Activated CD8-positive, alpha-beta memory T cell treated with anti-CD3 and anti-CD28 coated beads, Interleukin-2, amount 50 U/mL, for 48 hours (primary cell): Measurements from ENCODE around the gene ADGRA3.

Source experiments
- DNase-seq: peaks from one replicate; pipeline ENCODE4 v3.0.0-alpha.2; 2020

The ADGRA3 gene, protein sequence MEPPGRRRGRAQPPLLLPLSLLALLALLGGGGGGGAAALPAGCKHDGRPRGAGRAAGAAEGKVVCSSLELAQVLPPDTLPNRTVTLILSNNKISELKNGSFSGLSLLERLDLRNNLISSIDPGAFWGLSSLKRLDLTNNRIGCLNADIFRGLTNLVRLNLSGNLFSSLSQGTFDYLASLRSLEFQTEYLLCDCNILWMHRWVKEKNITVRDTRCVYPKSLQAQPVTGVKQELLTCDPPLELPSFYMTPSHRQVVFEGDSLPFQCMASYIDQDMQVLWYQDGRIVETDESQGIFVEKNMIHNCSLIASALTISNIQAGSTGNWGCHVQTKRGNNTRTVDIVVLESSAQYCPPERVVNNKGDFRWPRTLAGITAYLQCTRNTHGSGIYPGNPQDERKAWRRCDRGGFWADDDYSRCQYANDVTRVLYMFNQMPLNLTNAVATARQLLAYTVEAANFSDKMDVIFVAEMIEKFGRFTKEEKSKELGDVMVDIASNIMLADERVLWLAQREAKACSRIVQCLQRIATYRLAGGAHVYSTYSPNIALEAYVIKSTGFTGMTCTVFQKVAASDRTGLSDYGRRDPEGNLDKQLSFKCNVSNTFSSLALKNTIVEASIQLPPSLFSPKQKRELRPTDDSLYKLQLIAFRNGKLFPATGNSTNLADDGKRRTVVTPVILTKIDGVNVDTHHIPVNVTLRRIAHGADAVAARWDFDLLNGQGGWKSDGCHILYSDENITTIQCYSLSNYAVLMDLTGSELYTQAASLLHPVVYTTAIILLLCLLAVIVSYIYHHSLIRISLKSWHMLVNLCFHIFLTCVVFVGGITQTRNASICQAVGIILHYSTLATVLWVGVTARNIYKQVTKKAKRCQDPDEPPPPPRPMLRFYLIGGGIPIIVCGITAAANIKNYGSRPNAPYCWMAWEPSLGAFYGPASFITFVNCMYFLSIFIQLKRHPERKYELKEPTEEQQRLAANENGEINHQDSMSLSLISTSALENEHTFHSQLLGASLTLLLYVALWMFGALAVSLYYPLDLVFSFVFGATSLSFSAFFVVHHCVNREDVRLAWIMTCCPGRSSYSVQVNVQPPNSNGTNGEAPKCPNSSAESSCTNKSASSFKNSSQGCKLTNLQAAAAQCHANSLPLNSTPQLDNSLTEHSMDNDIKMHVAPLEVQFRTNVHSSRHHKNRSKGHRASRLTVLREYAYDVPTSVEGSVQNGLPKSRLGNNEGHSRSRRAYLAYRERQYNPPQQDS (N-terminal part only)

DNA sequence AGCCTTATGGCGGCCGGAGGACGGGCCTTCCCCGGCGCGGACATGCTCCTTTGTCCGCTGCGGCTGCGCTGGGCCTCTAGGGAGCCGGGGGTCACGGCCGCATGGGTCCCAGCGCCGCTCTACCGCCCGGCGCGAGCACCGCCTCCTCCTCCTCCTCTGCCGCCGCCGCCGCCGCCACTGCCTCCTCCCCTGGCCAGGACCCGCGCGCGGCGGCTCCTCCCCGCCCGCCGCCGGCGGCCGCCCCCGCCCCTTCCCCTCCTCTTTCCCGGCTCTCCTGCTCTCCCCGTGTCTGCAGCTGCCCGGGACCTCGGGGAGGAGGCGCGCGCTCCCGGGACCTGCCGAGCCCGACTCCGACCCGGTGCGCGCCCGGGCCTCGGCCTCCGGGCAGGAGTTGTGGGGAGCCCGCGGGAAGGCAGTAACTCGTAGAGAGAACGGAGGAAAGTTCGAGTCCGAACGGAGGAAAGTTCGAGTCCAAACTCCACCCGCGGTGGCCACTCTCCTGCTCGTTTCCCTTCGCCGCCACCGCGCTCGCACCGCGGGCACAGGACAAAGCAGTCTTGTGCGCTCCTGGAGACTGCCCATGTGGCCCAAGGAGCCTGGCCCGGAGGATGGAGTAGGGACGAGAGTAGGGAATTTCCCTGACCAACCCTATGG lies at the start of gene ADGRA3:
ADGRA3 (minus strand) TSS at position 179 of the 654 bp plus-strand sequence. CDS start 282 bp downstream, outside the sequence.
- peak; percentile 70 for DNase-seq

DNA sequence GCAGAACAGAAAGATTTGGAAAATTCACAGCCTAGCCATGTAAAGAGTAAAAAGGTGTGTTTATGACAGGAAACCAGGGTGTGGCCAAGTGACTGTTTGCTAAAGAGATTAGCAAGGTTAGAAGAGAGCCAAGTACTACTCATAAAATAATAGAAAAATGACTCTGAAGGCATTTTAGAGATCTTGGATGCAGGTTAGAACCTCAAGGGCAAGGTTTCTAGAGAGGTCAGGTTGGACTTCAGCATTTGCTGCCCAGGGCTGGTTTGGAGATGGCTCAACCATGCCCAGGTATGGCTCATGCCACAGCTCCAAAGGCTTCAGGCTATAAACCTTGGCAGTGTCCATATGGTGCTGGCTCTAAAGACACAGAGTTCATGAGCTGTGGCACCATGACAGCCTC lies 40.6 kb upstream of the ADGRA3 start:
- no peak for DNase-seq

DNA sequence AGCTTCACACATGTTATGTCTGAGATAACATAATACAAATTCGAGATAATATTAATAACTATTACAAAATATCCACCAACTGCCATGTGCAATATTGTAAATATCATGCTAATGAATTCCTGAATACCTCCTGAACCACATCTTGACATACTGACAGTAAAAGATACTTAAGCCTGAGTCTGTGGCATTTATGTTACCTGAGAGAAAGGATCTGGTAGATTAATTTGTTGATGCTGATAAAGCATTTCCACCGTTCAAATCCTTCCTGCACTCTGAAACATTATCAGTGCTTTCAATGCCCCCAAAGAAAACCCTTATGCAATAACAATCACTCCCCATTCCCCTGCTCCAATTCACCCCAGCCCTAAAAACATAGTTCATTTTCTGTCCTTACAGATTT lies 38.8 kb upstream of the ADGRA3 start:
- DNase-seq = no peak

- DNase-seq = no peak
Observed at GRCh38 chr4:22553560-22553959, 37.7 kb upstream of the ADGRA3 start.

DNA sequence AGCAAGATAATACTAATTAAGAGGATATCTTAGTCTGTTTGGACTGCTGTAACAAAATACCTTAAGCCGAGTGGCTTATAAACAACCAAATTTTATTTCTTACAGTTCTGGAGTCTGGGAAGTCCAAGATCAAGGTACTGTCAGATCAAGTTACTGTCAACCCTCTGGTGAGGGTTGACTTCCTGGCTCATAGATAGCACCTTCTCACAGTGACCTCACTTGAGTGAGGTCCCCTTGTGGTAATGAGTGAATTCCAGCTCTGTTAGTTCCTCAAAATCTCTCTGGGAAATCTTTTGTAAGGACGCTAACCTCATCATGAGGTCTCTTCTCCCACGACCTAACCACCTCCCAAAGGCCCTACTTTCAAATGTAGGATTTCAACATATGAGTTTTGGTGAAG lies 36.9 kb upstream of the ADGRA3 start:
- no peak for DNase-seq

DNA sequence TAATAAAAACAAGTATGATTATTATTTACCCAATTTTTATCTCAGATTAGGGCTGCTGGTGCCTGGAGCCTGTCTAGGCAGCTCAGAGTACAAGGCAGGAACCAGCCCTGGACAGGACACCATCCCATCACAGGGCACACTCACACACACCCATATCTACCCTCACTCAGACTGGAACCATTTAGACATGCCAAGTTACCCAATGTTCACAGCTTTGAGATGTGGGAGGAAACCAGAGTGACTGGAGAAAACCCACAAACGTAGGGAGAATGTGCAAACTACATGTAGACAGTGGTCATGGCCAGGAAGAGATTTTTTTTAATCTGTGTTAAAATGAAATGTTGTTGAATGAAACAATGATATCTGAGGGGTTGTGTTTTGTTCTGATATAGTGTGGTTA lies 35.7 kb upstream of the ADGRA3 start:
- no peak for DNase-seq

GRCh38 chr4:22546299-22546698 lies 30.4 kb upstream of the ADGRA3 start:
- no peak for DNase-seq

DNA sequence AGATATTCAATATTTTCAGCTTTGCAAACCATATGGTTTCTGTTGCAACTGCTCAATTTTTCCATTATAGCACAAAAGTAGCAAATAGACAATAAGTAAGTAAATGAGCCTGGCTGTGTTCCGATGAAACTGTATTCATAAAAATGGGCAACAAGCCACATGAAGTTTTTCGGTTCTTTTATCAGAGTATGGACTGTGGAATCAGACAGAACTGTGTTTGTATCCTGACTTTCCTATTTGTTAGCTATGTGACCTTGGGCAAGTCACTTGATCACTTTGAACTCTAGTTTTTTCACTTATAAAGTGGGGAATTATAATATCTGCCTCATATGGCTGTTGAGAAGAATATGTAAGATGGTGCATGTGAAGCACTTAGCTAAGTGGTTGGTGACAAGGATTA lies 23.4 kb upstream of the ADGRA3 start:
- DNase-seq = no peak

DNA sequence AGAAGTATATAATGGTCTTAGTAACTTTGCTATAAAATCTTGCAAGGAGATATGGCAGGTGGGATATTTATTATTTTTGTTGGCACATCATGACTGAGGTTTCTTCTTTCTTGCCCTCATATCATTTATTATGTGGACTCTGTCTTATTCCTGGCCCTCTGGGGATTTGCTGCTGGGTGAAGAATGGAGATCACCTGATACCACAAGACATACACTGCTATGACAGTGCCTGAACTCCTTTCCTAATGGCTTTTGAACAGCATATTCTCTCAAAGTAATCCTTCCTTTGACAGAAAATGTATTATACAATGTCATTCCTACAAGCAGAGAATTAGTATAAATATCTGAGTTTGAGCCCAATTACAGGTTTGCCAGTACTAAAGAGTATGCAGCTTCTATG lies 22.0 kb upstream of the ADGRA3 start:
- no peak for DNase-seq

- no peak for DNase-seq
Observed at GRCh38 chr4:22534374-22534773, 18.5 kb upstream of the ADGRA3 start.

GRCh38 chr4:22532896-22533295 lies 17.0 kb upstream of the ADGRA3 start:
- no peak for DNase-seq

GRCh38 chr4:22532117-22532516 lies 16.3 kb upstream of the ADGRA3 start:
- no peak for DNase-seq

DNA sequence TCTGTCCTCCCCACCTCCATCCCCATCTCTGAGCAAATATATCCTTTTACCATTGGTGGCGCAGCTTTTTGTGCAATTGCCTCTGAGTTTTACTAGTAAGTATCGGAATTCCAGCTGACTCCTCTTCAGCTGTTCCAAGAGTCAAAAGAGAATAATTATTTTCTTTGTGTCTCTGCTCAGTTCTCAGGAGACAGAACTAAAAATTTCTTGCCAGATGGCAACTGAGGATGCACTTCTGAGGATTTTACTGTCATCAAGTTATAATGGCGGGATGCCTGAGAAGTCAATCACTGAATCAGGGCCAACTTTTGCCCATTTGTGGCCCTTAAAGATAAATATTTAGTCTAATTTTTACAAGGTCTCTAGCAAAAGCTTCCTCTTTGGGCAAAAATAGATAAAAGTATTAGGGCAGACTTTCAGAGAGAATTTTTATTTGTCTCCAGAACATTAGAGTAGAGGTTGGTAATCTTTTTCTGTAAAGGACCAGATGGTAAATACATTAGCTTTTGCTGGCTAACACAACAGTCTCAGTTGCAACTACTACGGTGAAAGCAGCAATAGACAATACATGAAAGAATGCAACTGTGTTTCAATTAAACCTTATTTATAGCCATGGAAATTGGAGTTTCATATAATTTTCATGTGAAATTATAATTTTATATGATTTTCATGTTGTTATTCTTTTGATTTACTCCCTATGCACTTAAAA lies 15.6 kb upstream of the ADGRA3 start:
- DNase-seq = no peak

DNA sequence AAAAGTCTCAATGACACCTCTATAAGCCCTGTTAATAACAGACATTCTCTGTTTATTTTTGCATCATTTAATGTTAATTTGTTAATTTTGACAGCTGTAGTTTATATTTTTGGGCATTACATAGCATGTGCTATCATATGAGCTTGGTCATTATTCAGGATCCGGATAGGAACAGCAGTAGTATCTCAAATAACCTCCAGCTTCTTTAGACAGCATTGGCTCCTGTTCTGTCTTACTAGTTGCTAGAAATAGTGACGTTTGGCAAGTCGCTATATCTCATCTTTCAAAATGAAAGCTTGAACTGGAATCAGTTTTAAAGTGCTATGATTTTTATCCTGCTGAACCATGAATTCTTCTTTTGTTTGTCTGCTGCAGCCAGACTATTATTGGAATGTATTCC lies 9.0 kb upstream of the ADGRA3 start:
- DNase-seq = no peak

GRCh38 chr4:22522706-22523501 lies 7.0 kb upstream of the ADGRA3 start:
- no peak for DNase-seq

DNA sequence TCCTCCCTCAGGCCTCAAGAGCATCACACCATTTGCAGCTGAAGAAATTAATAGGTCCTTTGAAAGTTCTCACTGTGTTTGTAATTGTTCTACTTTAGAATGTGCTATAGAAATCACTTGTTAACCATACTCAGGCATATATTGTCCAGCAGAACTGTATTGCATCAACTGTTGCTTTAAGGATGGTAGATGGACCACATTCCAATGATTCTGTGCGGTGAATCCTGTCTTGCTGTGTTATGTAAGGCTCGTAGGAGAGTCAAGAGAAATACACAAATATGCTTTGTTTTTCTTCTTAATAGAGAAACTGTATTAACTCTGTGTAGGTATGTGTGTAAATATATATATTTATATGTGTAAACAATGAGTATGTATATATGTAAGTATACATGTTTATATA lies 6.3 kb upstream of the ADGRA3 start:
- no peak for DNase-seq

DNA sequence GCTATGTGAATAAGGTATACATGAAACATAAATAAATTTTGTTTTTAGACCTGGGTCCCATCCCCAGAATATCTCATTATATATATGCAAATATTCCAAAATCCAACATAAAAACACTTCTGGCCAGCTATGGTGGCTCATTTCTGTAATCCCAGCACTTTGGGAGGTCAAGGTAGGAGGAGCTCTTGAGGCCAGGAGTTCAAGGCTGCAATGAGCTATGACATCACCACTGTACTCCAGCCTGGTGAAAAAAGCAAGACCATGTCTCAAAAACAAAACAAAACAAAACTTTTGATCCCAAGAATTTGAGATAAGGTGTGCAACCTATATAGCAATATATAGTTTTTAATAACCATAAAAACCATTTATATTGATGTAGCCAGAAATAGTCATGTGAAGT lies 5.4 kb upstream of the ADGRA3 start:
- DNase-seq = no peak

- DNase-seq = peak; percentile 66
Observed at GRCh38 chr4:22515145-22515887, 550 bp downstream of the ADGRA3 start.

GRCh38 chr4:22514481-22514880 lies 1.4 kb downstream of the ADGRA3 start:
- no peak for DNase-seq

GRCh38 chr4:22514001-22514400 lies 1.9 kb downstream of the ADGRA3 start:
- DNase-seq = no peak
